ENCODE results near the gene LORICRIN.

DNA sequence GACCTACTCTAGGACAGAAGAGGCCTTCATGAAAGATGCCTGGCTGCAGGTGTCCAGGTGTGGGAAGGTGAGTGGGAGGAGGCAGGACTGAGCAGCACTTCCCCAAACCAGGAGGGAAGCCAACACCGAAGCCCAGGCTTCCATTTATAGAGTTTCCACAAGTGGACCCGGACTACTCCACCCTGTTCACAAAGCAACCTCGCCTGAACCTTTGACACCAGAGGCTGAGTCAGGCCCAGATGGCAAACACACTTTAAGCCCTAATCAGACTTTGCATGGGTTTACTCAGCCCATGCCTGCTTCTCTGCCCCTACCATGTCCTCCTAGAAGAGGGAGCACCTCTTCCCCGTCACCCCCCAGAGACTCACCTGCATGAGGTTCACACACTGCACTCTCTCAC is 28.1 kb upstream of the LORICRIN start:
- TF ChIP-seq, protein P1, sequence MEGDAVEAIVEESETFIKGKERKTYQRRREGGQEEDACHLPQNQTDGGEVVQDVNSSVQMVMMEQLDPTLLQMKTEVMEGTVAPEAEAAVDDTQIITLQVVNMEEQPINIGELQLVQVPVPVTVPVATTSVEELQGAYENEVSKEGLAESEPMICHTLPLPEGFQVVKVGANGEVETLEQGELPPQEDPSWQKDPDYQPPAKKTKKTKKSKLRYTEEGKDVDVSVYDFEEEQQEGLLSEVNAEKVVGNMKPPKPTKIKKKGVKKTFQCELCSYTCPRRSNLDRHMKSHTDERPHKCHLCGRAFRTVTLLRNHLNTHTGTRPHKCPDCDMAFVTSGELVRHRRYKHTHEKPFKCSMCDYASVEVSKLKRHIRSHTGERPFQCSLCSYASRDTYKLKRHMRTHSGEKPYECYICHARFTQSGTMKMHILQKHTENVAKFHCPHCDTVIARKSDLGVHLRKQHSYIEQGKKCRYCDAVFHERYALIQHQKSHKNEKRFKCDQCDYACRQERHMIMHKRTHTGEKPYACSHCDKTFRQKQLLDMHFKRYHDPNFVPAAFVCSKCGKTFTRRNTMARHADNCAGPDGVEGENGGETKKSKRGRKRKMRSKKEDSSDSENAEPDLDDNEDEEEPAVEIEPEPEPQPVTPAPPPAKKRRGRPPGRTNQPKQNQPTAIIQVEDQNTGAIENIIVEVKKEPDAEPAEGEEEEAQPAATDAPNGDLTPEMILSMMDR (IDR thresholded peaks at IDR 0.05) = no peak
- TF ChIP-seq EP300 (IDR thresholded peaks at IDR 0.05) = no peak
- no peak for TF ChIP-seq POLR2A (IDR thresholded peaks at IDR 0.05)

All from tibial nerve (tissue), 4 donors.